Coronary artery (tissue), 2 donors: ENCODE measurements around the gene PRR7.

Experiments
- DNase-seq: peaks from one replicate; pipeline ENCODE4 v3.0.0-alpha.2; 2017; ENCODE audit warnings: low spot score
- H3K27ac ChIP-seq, 2 donors: fragments of 200-600 bp; sonication (generic); one replicate each; pipeline ENCODE4 v1.5.1; 2016 to 2019
- H3K4me3 ChIP-seq: fragments of 200-600 bp; sonication (generic); 2 replicates; pipeline ENCODE4 v1.5.1; 2016; ENCODE audit warnings: mild to moderate bottlenecking, moderate library complexity
- TF ChIP-seq, protein P1 (sequence below): fragments of 200-600 bp; sonication (generic); IDR thresholded peaks from one replicate; pipeline ENCODE4 v1.5.1; 2019; ENCODE audit warnings: antibody characterized with exemption

PRR7 gene

DNA sequence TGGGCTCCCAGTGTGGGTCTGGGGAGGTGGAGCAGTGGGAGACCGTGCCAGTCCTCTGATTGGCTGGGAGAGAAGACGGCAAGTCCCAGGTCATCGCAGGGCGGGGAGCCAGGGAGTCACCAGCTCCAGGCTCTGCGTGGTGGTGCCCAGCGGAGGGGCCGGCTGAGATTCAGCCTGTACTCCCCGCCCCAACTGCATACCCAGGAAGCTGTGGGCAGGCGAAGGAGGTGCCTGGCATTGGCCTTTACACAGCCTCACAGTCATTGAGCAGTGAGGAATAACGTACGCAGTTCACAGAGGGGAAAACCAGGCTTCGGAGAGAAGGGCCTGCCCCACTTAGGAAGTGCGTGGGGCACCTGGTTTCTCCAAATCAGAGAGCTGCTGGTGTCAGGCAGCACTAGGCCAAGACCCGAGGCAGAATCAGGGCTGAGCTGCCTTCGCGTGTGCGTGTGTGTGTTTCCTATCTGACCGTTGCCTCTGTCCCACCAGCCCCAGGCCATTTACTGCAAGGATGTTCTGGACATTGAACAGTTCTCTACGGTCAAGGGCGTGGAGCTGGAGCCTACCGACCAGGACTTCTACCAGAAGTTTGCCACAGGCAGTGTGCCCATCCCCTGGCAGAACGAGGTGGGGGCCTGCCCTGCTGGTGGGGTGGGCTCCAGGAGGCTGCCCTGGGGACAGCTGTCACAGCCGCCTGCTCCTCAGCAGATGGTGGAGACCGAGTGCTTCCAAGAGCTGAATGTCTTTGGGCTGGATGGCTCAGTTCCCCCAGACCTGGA is 6.2 kb upstream of the PRR7 start:
- Histone ChIP-seq H3K4me3 (no peak overlapping the region), H3K27ac (no peak overlapping the region)
- DNase-seq: no peak
- TF ChIP-seq, protein P1, sequence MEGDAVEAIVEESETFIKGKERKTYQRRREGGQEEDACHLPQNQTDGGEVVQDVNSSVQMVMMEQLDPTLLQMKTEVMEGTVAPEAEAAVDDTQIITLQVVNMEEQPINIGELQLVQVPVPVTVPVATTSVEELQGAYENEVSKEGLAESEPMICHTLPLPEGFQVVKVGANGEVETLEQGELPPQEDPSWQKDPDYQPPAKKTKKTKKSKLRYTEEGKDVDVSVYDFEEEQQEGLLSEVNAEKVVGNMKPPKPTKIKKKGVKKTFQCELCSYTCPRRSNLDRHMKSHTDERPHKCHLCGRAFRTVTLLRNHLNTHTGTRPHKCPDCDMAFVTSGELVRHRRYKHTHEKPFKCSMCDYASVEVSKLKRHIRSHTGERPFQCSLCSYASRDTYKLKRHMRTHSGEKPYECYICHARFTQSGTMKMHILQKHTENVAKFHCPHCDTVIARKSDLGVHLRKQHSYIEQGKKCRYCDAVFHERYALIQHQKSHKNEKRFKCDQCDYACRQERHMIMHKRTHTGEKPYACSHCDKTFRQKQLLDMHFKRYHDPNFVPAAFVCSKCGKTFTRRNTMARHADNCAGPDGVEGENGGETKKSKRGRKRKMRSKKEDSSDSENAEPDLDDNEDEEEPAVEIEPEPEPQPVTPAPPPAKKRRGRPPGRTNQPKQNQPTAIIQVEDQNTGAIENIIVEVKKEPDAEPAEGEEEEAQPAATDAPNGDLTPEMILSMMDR: no peak

GRCh38 chr5:177440990-177441780 is 5.4 kb upstream of the PRR7 start:
- Histone ChIP-seq H3K4me3 (no peak overlapping the region), H3K27ac (no peak overlapping the region)
- TF ChIP-seq, protein P1: no peak
- DNase-seq: no peak

- no peak overlapping the region for H3K4me3 ChIP-seq
- TF ChIP-seq, protein P1: no peak
- no peak overlapping the region for H3K27ac ChIP-seq
- DNase-seq: no peak
Observed at GRCh38 chr5:177442066-177442826, 4.4 kb upstream of the PRR7 start.

- no peak overlapping the region for H3K27ac ChIP-seq
- no peak for DNase-seq
- no peak overlapping the region for H3K4me3 ChIP-seq
- TF ChIP-seq, protein P1: no peak
Observed at GRCh38 chr5:177443144-177443983, 3.2 kb upstream of the PRR7 start.

- DNase-seq: no peak
- Histone ChIP-seq H3K4me3 (no peak overlapping the region), H3K27ac (no peak overlapping the region)
- TF ChIP-seq, protein P1: no peak
Observed at GRCh38 chr5:177444106-177445051, 2.2 kb upstream of the PRR7 start.
